GM19035 (cell line): Measurements from ENCODE around the gene TPM3.
"Not testable (repeated sequence)": the region's sequence is repeated elsewhere in the genome, so short reads cannot be mapped to it uniquely, and the experiment has no call there.

Experiments used
- ATAC-seq: cut with Tn5 transposase; IDR thresholded peaks from one replicate; pipeline ENCODE4 v1.9.1; 2021; ENCODE audit not compliant: unreplicated experiment

The TPM3 gene

DNA sequence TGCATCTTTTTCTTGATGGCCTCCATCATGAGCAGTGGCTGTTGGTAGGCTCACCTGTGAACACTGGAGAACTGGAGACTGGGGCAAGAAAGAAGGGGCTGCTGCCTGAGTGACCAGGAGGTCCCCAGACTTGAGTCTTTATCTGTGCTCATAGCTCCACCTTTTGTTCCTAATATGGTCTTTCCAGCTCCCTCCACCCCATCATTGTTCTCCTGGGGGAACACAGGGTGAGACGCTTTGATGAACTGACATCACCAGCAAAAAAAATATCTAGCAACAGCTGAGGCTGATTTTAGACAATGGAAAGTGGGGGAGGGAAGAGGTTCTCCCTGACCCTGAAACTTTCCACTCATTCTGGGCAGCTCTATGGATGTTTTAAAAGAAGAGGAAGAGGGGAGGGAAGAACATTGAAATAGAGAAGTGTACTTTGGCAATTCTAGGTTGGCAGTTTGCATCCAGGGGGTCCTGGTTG, at the start of gene TPM3:
Gene TPM3, minus strand, starts transcription at position 111 of the 472 bp plus-strand sequence. Its CDS starts 82 bp downstream, at position 29.
- ATAC-seq, result no peak

DNA sequence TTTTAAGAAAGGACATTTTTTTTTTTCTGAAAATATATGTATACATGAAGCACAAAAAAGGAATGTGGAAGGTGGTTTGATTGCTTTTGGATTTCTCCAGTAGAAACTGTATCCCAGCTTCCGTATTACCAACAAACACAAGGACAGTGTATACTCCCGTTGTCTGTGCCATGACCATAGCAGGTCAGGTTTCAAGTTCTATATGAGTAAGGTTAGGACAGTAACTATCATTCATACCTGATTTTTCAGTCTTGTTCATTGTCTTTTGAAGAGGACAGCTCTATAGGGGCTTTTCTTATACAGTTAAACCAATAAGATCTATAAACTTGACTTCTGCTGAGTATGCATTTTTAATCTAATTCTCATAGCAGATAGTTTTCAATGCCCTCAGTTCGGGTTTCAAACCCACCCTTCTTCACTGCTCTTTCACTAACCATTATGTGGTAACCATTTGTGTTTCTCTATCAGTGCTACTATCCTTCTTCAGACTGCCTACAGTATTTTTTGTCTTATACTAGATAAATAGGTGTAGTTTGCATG, 48.5 kb upstream of the TPM3 start:
- no peak for ATAC-seq

DNA sequence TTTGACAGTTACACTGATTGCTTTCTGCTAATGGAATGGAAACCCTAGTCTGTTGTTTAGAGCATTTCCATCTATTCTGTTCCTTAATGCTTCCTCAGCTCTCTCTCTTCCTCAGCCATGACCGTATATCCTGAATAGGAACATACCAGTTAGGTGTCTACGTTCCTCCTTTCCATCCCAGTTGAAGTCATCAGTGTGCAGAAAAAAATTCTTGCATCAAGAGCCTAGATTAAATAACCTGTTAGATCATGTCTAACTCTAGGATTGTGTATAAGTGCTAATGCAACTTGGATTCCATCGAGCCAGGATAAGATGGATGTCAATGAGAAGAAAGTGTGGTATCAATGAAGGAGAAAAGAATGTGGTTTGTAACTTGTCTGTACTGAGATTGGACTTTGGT, 47.6 kb upstream of the TPM3 start:
- ATAC-seq, result no peak

DNA sequence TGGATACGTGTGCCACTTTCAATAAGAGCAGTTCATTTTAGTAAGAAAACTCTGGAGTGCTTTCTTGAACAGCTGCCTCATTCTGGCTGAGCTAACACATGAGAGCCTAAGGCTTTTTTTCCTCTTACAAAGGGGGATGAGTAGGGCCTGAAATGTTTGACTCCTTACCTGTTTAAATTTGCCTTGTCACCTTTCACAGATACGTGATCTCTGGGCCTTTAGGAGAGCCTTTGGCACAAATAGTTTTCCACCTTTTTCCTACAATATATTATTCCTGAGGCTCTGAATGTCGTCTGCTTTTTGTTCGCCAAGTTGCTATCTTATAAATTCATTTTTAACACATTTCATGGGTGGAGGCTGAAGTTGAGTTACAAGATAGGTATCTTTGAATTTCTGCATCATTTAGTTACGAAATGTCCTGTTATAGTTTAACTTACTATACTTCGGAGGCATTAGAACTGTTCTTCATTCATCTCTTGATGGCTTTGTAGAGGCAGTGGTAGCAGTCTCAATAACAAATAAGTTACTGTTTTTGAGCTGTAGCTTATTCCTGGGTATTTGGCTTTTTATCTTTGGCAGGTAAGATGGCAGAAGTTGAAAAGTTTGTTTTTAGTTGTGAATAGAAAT, 46.1 kb upstream of the TPM3 start:
- ATAC-seq, result no peak

DNA sequence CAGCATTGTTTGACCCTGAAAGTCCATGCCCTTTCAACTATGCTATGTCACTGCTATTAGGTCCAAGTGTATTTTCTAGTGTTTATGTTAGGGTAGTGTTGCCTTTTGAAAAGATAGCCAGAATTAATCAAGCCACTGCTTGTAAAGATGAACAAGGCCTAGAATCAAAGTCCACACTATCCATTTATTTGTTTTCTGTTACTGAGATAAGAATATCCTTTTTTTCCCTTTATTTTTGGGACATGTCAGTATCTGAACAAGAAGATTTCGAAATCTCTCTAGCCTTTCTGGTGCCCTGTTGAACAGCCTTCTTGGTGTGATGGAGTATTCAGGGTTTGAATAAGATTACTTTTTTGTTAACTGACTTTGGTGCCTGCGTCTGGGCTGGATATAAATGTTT, 45.5 kb upstream of the TPM3 start:
- no peak for ATAC-seq

DNA sequence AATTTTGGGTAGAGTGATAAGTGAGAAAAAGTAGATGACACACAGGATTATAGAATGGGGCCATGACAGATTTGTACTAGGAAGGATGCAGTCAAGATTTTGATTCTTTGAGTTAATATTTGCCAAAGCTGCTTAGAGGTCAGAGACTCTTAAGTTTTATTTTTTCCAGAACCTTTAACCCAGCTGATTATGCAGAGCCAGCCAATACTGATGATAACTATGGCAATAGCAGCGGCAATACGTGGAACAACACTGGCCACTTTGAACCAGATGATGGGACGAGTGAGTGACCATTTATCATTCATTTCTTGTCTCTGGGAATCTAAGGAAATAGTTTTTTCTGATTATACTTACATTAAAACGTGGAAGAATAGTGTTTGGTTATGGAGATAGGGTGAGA, 45.0 kb upstream of the TPM3 start:
- no peak for ATAC-seq

DNA sequence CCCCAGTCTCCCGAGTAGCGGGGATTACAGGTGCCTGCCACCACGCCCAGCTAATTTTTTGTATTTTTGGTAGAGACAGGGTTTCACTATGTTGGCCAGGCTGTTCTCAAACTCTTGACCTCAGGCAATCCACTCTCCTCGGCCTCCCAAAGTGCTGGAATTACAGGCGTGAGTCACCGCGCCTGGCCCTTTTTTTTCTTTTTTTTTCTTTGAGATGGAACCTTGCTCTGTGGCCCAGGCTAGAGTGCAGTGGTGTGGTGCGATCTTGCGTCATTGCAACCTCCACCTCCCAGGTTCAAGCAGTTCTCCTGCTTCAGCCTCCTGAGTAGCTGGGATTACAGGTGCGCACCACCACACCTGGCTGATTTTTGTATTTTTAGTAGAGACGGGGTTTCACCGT, 41.2 kb upstream of the TPM3 start:
- ATAC-seq, result not testable (repeated sequence)

DNA sequence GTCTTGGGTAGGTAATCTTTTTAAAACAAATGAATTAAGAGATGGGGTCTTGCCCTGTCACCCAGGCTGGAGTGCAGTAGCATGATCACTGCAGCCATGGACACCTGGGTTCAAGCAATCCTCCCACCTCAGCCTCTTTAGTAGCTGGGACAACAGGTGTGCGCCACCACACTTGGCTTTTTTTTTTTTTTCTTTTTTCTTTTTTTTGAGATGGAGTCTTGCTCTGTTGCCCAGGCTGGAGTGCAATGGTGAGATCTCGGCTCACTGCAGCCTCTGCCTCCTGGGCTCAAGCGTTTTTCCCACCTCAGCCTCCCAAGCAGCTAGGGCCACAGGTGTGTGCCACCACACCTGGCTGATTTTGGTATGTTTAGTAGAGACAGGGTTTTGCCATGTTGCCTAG, 39.2 kb upstream of the TPM3 start:
- ATAC-seq, result not testable (repeated sequence)

DNA sequence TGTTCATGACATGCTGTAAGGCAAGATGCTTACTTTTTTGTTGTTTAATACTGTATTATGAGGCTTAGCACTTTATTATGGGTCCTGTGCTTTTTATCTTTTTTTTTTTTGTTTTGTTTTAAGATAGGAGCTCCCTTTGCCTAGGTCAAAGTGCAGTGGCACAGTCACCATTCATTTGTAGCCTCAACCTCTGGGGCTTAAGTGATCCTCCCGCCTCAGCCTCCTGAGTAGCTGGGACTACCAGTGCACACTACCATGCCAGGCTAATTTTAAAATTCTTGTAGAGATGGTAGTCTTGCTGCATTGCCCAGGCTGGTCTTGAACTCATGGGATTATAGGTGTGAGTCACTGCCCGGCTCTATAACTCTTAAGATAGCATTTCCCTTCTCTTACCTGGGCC, 33.5 kb upstream of the TPM3 start:
- ATAC-seq, result no peak

DNA sequence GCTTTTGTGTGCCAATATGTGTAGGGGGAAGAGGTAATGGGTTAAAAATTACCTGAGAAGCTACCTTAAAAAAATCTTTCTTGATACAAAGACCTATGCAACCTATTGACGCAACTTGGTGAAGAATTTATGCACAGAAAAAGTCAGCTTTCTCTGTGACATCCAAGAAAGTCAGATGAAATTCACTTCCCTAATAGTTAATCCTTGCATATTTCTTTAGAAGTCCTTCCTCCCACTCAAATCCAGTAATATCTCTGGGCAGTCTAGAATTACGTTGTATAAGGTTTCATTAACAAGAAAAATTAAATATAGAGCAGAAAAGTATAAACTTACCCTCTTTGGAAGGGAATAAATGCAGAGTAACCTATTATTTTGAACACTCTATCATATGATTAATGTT, 31.7 kb upstream of the TPM3 start:
- no peak for ATAC-seq

DNA sequence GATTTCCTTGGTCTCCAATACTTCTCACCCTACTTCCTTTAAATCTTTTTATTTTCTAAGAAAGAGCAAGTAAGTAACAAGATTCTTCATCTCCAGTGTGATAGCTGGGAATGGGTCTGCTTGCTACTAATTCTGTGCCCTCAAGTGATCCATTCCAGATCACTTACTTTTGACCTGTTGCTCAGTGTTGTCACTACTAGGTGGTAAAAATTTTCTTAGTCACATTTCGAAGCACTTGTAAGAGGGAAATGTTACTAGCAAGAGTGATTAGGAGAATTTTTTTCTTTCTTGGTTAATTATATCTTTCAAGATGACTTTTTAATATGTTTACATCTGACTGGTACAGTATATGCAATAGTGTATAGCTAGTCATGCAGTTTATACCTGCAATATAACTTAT, 31.0 kb upstream of the TPM3 start:
- ATAC-seq, result no peak

DNA sequence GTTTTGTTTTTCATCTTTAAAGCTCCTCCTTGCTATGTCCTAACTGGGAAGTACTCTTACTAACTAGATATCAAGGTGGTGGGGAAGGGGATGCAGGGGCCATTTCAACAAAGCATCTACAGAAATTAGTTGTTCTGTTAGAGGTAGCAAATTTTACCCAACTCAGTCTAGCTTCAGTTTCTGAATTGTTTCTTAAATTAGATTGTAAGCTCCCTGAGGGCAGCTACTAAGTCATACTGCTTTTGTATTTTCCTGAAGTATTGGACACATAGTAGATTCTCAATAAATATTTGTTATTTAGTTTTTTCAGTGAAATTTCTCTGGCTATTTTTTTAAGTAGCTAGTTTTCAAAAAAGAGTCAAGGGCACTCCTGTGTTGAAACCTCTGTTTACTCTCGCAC, 30.6 kb upstream of the TPM3 start:
- no peak for ATAC-seq

DNA sequence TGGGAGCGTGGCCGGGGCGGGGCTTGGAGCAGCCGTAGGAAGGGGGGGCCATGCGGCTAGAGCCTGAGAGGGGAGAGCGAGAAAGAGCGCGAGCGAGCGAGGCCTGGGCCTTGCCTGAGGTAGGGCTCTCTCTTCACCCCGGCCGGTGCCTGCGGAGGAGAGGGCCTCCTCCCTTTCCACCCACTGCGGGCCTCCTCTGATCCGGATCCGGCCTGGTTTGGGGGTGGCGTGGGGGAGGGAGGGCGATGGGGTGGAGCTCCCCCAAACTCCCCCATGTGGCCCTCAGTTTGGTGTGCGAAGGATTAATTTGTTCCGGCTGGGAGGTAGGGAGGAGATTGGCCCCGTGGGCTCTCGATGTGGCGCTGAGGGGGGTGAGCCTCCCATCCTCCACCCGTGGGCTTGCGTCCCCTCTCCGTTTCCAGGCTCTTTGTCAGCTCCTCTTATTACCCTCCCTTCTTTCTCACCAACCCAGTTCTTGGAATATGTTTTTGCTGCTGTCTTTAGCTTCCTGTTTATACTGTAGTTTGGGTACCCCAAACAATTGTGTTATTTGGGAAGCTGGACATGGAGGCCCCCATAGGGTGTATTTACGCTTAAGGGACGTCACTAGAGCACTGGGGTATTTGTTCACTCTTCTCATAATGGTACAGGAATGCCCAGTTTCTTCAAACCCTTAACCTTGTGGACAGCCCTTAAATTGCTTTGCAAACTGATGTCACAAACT, 29.5 kb upstream of the TPM3 start:
- peak; percentile 29 for ATAC-seq

DNA sequence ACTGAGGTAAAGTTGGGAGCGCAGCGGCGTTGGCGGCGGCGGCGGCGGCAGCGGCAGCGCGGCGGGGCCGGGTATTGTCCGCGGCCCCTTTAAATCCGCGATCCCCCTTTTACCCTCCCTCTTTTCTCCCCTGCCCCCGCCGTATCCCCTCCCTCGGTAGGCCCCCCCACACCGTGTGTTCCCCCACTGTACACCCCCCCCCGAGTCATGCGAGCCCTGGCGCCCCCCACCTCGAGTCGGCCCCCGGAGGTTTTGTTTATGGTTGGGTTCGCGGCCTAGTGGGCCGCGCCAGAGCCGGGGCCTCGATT, 29.0 kb upstream of the TPM3 start:
- ATAC-seq, result no peak

DNA sequence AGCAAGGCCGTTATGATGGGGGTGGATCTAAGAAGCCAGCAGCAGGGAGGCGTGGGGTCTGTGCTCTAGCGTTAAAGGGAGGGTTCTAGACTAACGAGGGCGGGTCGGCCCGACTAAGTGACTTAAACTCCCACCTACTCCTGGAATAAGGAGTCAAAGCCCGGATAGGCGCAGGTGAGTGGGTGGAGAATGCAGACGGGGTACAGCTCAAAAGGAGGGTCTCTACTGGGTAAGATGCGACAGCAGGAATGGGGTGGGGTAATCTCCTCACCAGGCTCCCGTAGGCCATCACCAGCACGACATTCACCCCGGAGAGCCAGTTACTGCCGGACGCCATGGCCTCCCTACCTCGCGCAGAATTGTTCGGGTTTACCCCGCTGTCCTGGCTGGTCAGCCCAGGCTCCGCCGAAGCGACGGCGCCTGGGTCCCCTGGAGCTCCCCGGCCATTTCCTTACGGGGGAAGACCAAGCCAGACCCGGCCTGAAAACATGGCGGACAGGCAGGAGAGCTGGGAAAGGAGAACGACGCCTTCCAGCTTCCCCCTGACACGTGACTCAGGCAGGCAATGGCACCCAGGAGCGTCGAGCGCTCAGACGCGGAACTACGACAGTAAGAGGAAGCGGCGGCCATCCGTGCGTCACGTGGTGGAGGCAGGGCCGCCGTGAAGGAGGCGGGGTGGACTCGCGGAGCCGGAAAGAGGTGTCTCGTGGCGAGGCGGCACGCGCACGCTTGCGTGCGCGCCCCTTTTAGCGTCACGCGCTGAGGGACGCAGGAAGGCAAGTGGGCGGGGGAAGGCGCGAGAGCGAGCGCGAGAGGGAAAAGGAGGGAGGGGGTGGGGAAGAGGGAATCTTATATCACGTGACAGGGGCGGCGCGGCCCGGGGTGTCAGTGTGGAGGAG, 28.4 kb upstream of the TPM3 start, which contains the start of gene UBAP2L:
Gene UBAP2L, plus strand, starts transcription at position 885 of the 899 bp plus-strand sequence. CDS start 4,169 bp downstream, outside the sequence.
- peak; percentile 89 for ATAC-seq

DNA sequence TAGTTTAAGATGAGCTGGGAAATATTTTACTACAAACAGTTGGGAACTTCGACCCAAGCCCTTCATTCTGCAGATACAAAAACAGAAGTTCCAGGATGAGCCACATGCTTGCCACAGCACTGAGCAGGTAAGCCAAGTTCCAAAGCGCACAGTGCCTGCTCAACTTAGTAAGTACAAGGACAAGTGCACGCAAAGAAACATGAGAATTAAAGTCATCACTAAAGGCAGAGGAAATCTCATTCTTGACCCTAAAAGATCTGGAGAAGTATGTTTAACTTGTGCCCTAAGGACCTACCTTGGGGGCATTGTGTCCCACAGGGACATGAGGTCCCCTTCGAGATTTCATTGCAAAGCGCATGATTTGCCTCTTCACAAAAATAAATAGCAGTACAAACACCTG, 27.6 kb upstream of the TPM3 start:
- no peak for ATAC-seq

DNA sequence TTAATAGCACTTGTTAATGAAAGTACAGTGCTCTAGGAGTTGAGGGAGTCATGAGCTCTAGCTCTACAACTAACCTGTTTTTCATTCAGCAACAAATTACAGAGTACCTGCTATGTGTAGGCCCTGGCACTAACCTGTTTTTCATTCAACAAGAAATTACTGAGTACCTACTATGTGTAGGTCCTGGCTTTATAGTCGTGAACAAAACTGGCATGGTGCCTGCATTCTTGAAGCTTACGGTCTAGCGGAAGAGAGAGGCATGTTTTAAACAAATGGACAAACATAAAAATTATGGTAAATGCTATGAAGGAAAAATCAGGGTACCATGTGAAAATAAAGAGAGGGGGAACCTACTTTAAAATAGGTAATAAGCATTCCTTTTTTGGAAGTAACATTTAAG, 26.6 kb upstream of the TPM3 start:
- no peak for ATAC-seq

DNA sequence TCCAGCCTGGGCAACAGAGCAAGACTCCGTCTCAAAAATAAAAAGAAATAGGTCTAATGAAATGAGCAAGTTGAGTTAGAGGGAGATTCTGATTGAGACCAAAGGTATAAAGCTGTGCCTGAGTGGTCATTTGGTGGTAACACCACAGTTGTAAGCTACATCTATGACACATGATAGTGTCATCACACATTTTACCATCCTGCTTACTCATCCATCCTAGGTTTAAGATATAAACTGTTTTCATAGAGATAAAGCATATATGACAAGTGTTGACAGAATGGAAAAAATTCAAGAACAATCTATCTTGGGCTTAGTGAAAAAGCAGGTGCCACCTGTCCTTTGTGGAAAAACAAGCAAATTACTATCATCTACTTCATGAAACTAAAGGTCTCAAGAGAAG, 21.4 kb upstream of the TPM3 start:
- ATAC-seq, result no peak

DNA sequence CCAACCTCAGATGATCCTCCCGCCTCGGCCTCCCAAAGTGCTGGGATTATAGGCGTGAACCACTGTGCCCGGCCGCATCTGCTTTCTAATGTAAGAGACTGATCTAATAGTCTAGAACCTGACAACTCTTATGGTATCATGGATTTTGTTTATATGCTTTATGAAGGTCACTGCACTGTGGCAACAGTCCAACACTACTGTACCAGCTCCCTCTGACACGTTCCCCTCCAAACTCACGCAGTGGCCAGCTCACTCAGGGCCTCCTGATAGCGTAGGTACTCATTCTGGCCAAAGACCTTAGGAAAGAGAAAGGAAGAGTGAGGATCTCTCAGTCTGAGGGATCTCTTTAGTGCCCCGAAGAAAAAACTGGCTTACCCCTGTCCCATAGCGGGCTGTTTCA, 20.2 kb upstream of the TPM3 start:
- no peak for ATAC-seq

DNA sequence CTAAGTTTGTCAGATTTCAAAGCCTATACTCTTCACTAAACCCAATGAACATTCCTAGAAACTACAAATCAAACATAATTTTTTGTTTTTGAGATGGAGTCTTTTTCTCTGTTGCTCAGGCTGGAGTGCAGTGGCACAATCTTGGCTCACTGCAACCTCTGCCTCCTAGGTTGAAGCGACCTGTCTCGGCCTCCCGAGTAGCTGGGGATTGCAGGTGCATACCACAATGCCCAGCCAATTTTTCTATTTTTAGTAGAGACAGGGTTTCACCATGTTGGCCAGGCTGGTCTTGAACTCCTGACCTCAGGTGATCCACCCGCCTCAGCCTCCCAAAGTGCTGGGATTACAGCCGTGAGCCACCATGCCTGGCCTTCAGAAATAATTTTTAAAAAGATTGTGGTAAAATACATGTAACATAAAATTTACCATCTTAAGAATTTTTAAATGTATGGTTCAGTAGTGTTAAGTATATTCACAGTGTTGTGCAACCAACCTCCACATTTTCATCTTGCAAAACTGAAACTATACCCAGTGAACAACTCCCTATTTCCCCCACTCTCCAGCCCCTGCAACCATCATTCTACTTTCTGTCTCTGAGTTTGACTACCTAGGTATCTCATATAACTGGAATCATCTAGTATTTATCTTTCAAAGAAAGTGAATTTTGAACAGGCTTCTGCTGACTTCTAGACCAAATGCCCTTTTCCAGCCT, 16.9 kb upstream of the TPM3 start:
- ATAC-seq, result no peak

DNA sequence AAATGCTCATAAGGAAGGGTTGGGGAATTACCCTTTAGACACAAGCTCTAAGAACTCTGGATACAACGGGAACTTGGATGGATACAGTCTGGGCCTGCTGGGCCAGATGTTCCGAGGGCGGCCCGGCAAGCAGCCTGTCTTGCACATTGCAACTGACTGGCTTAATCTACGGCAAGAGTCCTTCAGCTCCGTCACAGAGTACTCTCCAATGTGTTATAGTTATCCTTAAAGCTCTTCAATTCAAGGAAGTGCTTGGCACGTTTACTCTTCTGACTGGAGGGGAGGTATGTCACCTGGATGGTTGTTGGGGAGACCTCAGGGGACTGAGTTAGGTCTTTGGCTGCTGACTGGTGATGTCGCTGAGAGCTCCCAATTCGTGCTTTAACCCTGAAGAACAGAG, 15.4 kb upstream of the TPM3 start:
- no peak for ATAC-seq
